Activated naive CD8-positive, alpha-beta T cell treated with anti-CD3 and anti-CD28 coated beads, Interleukin-2, amount 50 U/mL, for 24 hours (primary cell): ENCODE measurements around the gene BRIX1.
"Not testable (repeated sequence)": the region's sequence is repeated elsewhere in the genome, so short reads cannot be mapped to it uniquely, and the experiment has no call there.

Experiments
- ATAC-seq: fragments of 150-1000 bp; cut with Tn5 transposase; one replicate; pipeline ENCODE4 v1.10.0; 2021
- DNase-seq: peaks from one replicate; pipeline ENCODE4 v3.0.0; 2021
- H3K27ac Mint-ChIP-seq: one replicate; pipeline ENCODE4 v1.8.0; 2021; ENCODE audit warnings: mild to moderate bottlenecking, mixed read lengths
- H3K27me3 Mint-ChIP-seq: one replicate; pipeline ENCODE4 v1.8.0; 2021; ENCODE audit warnings: mixed read lengths
- H3K36me3 Mint-ChIP-seq: one replicate; pipeline ENCODE4 v1.8.0; 2021; ENCODE audit warnings: low read depth, mixed read lengths
- H3K4me1 Mint-ChIP-seq: one replicate; pipeline ENCODE4 v1.8.0; 2021; ENCODE audit warnings: mixed read lengths
- H3K4me3 Mint-ChIP-seq: one replicate; pipeline ENCODE4 v1.8.0; 2021; ENCODE audit warnings: mild to moderate bottlenecking, moderate library complexity, mixed read lengths
- H3K9me3 Mint-ChIP-seq: one replicate; pipeline ENCODE4 v1.8.0; 2021; ENCODE audit warnings: mixed read lengths

The BRIX1 gene

GRCh38 chr5:34967540-34967939, 52.0 kb downstream of the BRIX1 start:
- H3K4me3 Mint-ChIP-seq, result no peak overlapping the region
- H3K36me3 Mint-ChIP-seq, result peaks cover 17% of the 10 kb centered on the region
- no peaks in the 10 kb centered on the region for H3K27me3 Mint-ChIP-seq
- peaks cover 13% of the 10 kb centered on the region for H3K9me3 Mint-ChIP-seq
- no peak overlapping the region for H3K27ac Mint-ChIP-seq
- ATAC-seq, result no peak
- DNase-seq, result no peak
- H3K4me1 Mint-ChIP-seq, result peaks cover 2% of the 10 kb centered on the region

GRCh38 chr5:34968258-34968657, 52.7 kb downstream of the BRIX1 start:
- no peaks in the 10 kb centered on the region for H3K27me3 Mint-ChIP-seq
- DNase-seq (no peak), ATAC-seq (no peak)
- H3K4me3 Mint-ChIP-seq, result no peak overlapping the region
- peaks cover 13% of the 10 kb centered on the region for H3K9me3 Mint-ChIP-seq
- peaks cover 2% of the 10 kb centered on the region for H3K4me1 Mint-ChIP-seq
- H3K36me3 Mint-ChIP-seq, result peaks cover 17% of the 10 kb centered on the region
- no peak overlapping the region for H3K27ac Mint-ChIP-seq

- peaks cover 12% of the 10 kb centered on the region for H3K9me3 Mint-ChIP-seq
- peaks cover 2% of the 10 kb centered on the region for H3K4me1 Mint-ChIP-seq
- DNase-seq (no peak), ATAC-seq (no peak)
- no peaks in the 10 kb centered on the region for H3K27me3 Mint-ChIP-seq
- no peak overlapping the region for H3K4me3 Mint-ChIP-seq
- H3K27ac Mint-ChIP-seq, result no peak overlapping the region
- peaks cover 13% of the 10 kb centered on the region for H3K36me3 Mint-ChIP-seq
Measured at GRCh38 chr5:34970552-34970951, 55.0 kb downstream of the BRIX1 start.

GRCh38 chr5:34971655-34972054, 56.1 kb downstream of the BRIX1 start:
- not testable (repeated sequence) for H3K27me3 Mint-ChIP-seq, ATAC-seq, H3K36me3 Mint-ChIP-seq, H3K4me3 Mint-ChIP-seq, H3K4me1 Mint-ChIP-seq, DNase-seq, H3K27ac Mint-ChIP-seq, H3K9me3 Mint-ChIP-seq
